Adrenal gland (tissue), 12 donors: ENCODE measurements around the gene TJP3. TPM values are rescaled to one million over a fixed set of nuclear protein-coding genes. Genes with fewer than 3 reads are reported as not detected.

Experiments used
- DNase-seq, 7 donors: peaks; one replicate each; pipeline ENCODE4 v3.0.0-alpha.2; 2019 to 2020
- H3K27ac ChIP-seq, 5 donors: fragments of 200-600 bp; sonication (generic) in 4 of 5; 1 replicate in 3 of 5; 2 replicates in 2 of 5; pipeline versions ENCODE4 v1.5.1 to v1.8.0; 2016 to 2020; ENCODE audit warnings: mild to moderate bottlenecking in 1 of 5
- H3K27me3 ChIP-seq: fragments of 200-600 bp; 2 replicates; pipeline ENCODE4 v1.8.0; 2021
- H3K36me3 ChIP-seq, 2 donors: fragments of 200-600 bp; replicated peaks in 1 of 2; 1 replicate in 1 of 2; 2 replicates in 1 of 2; pipeline versions ENCODE4 v1.5.1 to v1.8.0; 2018 to 2022
- H3K4me1 ChIP-seq, 2 donors: fragments of 200-600 bp; replicated peaks in 1 of 2; 1 replicate in 1 of 2; 2 replicates in 1 of 2; pipeline versions ENCODE4 v1.5.1 to v1.8.0; 2018 to 2021
- H3K4me3 ChIP-seq, 4 donors: fragments of 200-600 bp; sonication (generic) in 3 of 4; one replicate each; pipeline ENCODE4 v1.5.1; 2016 to 2018
- H3K9me3 ChIP-seq, 3 donors: fragments of 200-600 bp; sonication (generic) in 1 of 3; replicated peaks in 1 of 3; 1 replicate in 2 of 3; 2 replicates in 1 of 3; pipeline versions ENCODE4 v1.5.1 to v1.8.0; 2016 to 2021
- CTCF ChIP-seq, 6 experiments: fragments of 450-650 bp in 4 of 6; fragments of 200-600 bp in 2 of 6; sonication (generic) in 1 of 6; IDR thresholded peaks; 1 replicate in 5 of 6; 2 replicates in 1 of 6; pipeline versions ENCODE4 v1.5.1 to v1.8.0; 2016 to 2021; ENCODE audit warnings: antibody characterized with exemption in 6 of 6, mild to moderate bottlenecking in 2 of 6, moderate library complexity in 1 of 6
- POLR2A ChIP-seq, 2 donors: fragments of 450-650 bp; IDR thresholded peaks; one replicate each; pipeline ENCODE4 v1.6.1; 2017; ENCODE audit warnings: antibody characterized with exemption in 2 of 2, mild to moderate bottlenecking in 2 of 2, moderate library complexity in 1 of 2
- WGBS, 4 donors: extraction: QIAGEN DNeasy Blood & Tissue Kit in 2 of 4; methylation state at CpG; one replicate each; pipeline versions ENCODE4 v1.1.5 to v1.1.7; 2013 to 2017; 5-methylcytosine and 5-hydroxymethylcytosine counted together
- intact Hi-C, 2 donors: fragments of 100-400 bp; cut with DNase I; formaldehyde crosslinking; loops; one replicate each; pipeline versions ENCODE4 v1.14.1 to v1.15.0; 2022 to 2023
- polyA plus RNA-seq, 3 donors: library from polyadenylated mRNA; stranded (reverse); fragments of 200-250 nt in 2 of 3; fragments of 350-450 nt in 1 of 3; fragmentation: Illumina TruSeq in 1 of 3; extraction: RNeasy Lipid Tissue Mini Kit (QIAGEN cat#74804) in 1 of 3; gene quantifications; one replicate each; pipeline ENCODE4 v1.2.3, GENCODE V29; 2013 to 2014
- total RNA-seq, 9 donors: library from RNA; depleted of rRNA in 4 of 9; stranded (reverse); fragments of >200 nt in 4 of 9; fragments of 120-200 nt in 1 of 9; fragmentation: NEBNext Ultra II Directional in 1 of 9; extraction: Animal tissue kit (Norgen Biotek cat#: 25700) in 1 of 9; gene quantifications; one replicate each; pipeline versions ENCODE4 v1.1.0 to v1.2.4, GENCODE V29; 2013 to 2023
- donor health status: healthy with polysubstance abuse.
- donor health status: Bipolar disorder and iron deficiency.
- donor health status: DM: yes; HTN: yes; CAD: no.
- donor health status: DM: no; HTN: no; CAD: no.
- donor health status: DM: no; HTN: no; CAD: no.
- donor health status: DM: yes; HTN: yes; CAD: no.

The TJP3 gene
- total and polyA plus RNA-seq, 12 donors = 0.07 to 2.5 (median 0.24) TPM; not detected in 6

- DNase-seq = no peak
- TF ChIP-seq POLR2A (IDR thresholded peaks at IDR 0.05) = no peak
- no peak for TF ChIP-seq CTCF (IDR thresholded peaks at IDR 0.05)
- intact Hi-C loops = no loop called here
- Histone ChIP-seq H3K27me3 (no peaks in the 10 kb centered on the region), H3K4me1 (no peaks in the 10 kb centered on the region), H3K36me3 (no peaks in the 10 kb centered on the region), H3K9me3 (no peaks in the 10 kb centered on the region), H3K27ac (no peak overlapping the region), H3K4me3 (no peak overlapping the region)
- 52 to 67% (median 63%) methylated on average over 8 to 10 of the region's 10 CpGs for WGBS, 4 donors
Measured at GRCh38 chr19:3737487-3738205, 29.5 kb downstream of the TJP3 start.

GRCh38 chr19:3738477-3739220 lies 30.5 kb downstream of the TJP3 start:
- WGBS, 4 donors = 86 to 91% (median 88%) methylated on average over 15 to 32 of the region's 32 CpGs
- DNase-seq = no peak
- intact Hi-C loops = no loop called here
- H3K27ac ChIP-seq = no peak overlapping the region
- TF ChIP-seq CTCF (IDR thresholded peaks at IDR 0.05) = no peak
- no peak for TF ChIP-seq POLR2A (IDR thresholded peaks at IDR 0.05)
- H3K9me3 ChIP-seq = no peaks in the 10 kb centered on the region
- H3K27me3 ChIP-seq = no peaks in the 10 kb centered on the region
- H3K4me3 ChIP-seq = no peak overlapping the region
- no peaks in the 10 kb centered on the region for H3K36me3 ChIP-seq
- no peaks in the 10 kb centered on the region for H3K4me1 ChIP-seq

- Histone ChIP-seq H3K4me3 (no peak overlapping the region), H3K9me3 (no peaks in the 10 kb centered on the region), H3K27me3 (no peaks in the 10 kb centered on the region), H3K36me3 (no peaks in the 10 kb centered on the region), H3K27ac (no peak overlapping the region), H3K4me1 (no peaks in the 10 kb centered on the region)
- TF ChIP-seq POLR2A (IDR thresholded peaks at IDR 0.05) (no peak), CTCF (IDR thresholded peaks at IDR 0.05) (no peak)
- DNase-seq = no peak
- 80 to 95% (median 94%) methylated on average over 10 to 24 of the region's 24 CpGs for WGBS, 4 donors
- intact Hi-C loops = no loop called here
Measured at GRCh38 chr19:3740431-3740830, 32.2 kb downstream of the TJP3 start.

- Histone ChIP-seq H3K4me3 (no peak overlapping the region), H3K27me3 (no peaks in the 10 kb centered on the region), H3K9me3 (no peaks in the 10 kb centered on the region), H3K4me1 (no peaks in the 10 kb centered on the region), H3K27ac (no peak overlapping the region), H3K36me3 (no peaks in the 10 kb centered on the region)
- no peak for TF ChIP-seq CTCF (IDR thresholded peaks at IDR 0.05)
- TF ChIP-seq POLR2A (IDR thresholded peaks at IDR 0.05) = no peak
- 91 to 93% (median 91%) methylated on average over 2 of the region's 2 CpGs for WGBS, 4 donors
- intact Hi-C loops = no loop called here
- no peak for DNase-seq
Measured at GRCh38 chr19:3743486-3743885, 35.3 kb downstream of the TJP3 start.
